H1 (cell line): ENCODE measurements around the gene EIF2A. TPM values are rescaled to one million over a fixed set of nuclear protein-coding genes. Genes with fewer than 3 reads are reported as not detected.

ENCODE experiments used
- CTCF ChIA-PET: fragments of 300-600 bp; sonication (Branson Sonifier 250); formaldehyde crosslinking; loops from one replicate; lab custom pipeline; 2021; ENCODE audit not compliant: partially characterized antibody; lab: Charles Lee
- POLR2A ChIA-PET: fragments of 300-600 bp; sonication (Branson Sonifier 250); formaldehyde crosslinking; loops from one replicate; lab custom pipeline; 2021; ENCODE audit warnings: inconsistent platforms; ENCODE audit not compliant: partially characterized antibody; lab: Charles Lee
- DNase-seq, 2 experiments: peaks; one replicate each; pipeline versions ENCODE4 v3.0.0 to v3.0.0-alpha.2; 2010 to 2022; ENCODE audit warnings: low spot score in 2 of 2, low read depth in 1 of 2, mixed read lengths in 1 of 2
- FAIRE-seq: peaks from 2 replicates; lab custom pipeline; 2011; peaks lifted over from hg19 to GRCh38; lab: Jason Lieb, UNC
- H2AFZ ChIP-seq: 2 replicates; pipeline ENCODE4 v1.8.1; 2012; ENCODE audit warnings: low read length, inconsistent platforms
- H2AK5ac ChIP-seq: 2 replicates; pipeline ENCODE4 v1.6.1; 2013; ENCODE audit warnings: low read depth, low read length
- H2BK120ac ChIP-seq: replicated peaks from 2 replicates; pipeline ENCODE3; 2013; ENCODE audit warnings: low read depth, low read length, inconsistent platforms
- H2BK12ac ChIP-seq: 2 replicates; pipeline ENCODE4 v1.6.1; 2013; ENCODE audit warnings: low read depth, low read length
- H2BK15ac ChIP-seq: 2 replicates; pipeline ENCODE4 v1.6.1; 2013; ENCODE audit warnings: low read length
- H2BK20ac ChIP-seq: 2 replicates; pipeline ENCODE4 v1.6.1; 2013; ENCODE audit warnings: low read length
- H2BK5ac ChIP-seq: 2 replicates; pipeline ENCODE4 v1.6.1; 2013; ENCODE audit warnings: low read depth, low read length
- H3K14ac ChIP-seq: 2 replicates; pipeline ENCODE4 v1.6.1; 2013; ENCODE audit warnings: inconsistent platforms; ENCODE audit not compliant: insufficient read length
- H3K18ac ChIP-seq: 2 replicates; pipeline ENCODE4 v1.6.1; 2013; ENCODE audit warnings: low read length; ENCODE audit errors: extremely low read depth
- H3K23ac ChIP-seq: 2 replicates; pipeline ENCODE4 v1.6.1; 2013; ENCODE audit warnings: inconsistent platforms; ENCODE audit not compliant: insufficient read length
- H3K23me2 ChIP-seq: 2 replicates; pipeline ENCODE4 v1.6.1; 2013; ENCODE audit warnings: low read depth, low read length
- H3K27ac ChIP-seq: 2 replicates; pipeline ENCODE4 v1.6.1; 2011; ENCODE audit warnings: low read depth, low read length, inconsistent platforms
- H3K27me3 ChIP-seq, 4 experiments: replicated peaks in 1 of 4; 1 replicate in 1 of 4; 2 replicates in 3 of 4; pipeline versions ENCODE4 v1.6.1 to v1.8.1; 2011 to 2013; ENCODE audit warnings: low read length in 3 of 4, mild to moderate bottlenecking in 3 of 4, inconsistent platforms in 2 of 4, mixed read lengths in 2 of 4, moderate library complexity in 1 of 4; ENCODE audit not compliant: control insufficient read depth in 3 of 4, insufficient read depth in 3 of 4; ENCODE audit errors: extremely low read depth in 1 of 4
- H3K36me3 ChIP-seq, 4 experiments: 2 replicates each; pipeline versions ENCODE4 v1.6.1 to v1.8.1; 2011 to 2013; ENCODE audit warnings: mild to moderate bottlenecking in 4 of 4, low read length in 3 of 4, moderate library complexity in 2 of 4, control low read depth in 1 of 4, inconsistent platforms in 1 of 4; ENCODE audit not compliant: insufficient read depth in 4 of 4, control insufficient read depth in 2 of 4
- H3K4ac ChIP-seq: replicated peaks from 2 replicates; pipeline ENCODE3; 2013; ENCODE audit warnings: low read length, low read depth, mixed read lengths, inconsistent platforms; ENCODE audit not compliant: insufficient read length
- H3K4me1 ChIP-seq, 4 experiments: replicated peaks in 1 of 4; 1 replicate in 1 of 4; 2 replicates in 3 of 4; pipeline versions ENCODE4 v1.6.1 to v1.8.1; 2011 to 2013; ENCODE audit warnings: low read length in 3 of 4, inconsistent platforms in 2 of 4, mixed read lengths in 1 of 4; ENCODE audit not compliant: insufficient read depth in 4 of 4, control insufficient read depth in 3 of 4
- H3K4me2 ChIP-seq, 2 experiments: 2 replicates each; pipeline versions ENCODE4 v1.6.1 to v1.8.1; 2011 to 2013; ENCODE audit warnings: low read depth in 2 of 2, low read length in 2 of 2, control low read depth in 1 of 2, inconsistent platforms in 1 of 2, mild to moderate bottlenecking in 1 of 2; ENCODE audit not compliant: insufficient read depth in 1 of 2
- H3K4me3 ChIP-seq, 4 experiments: fragments of 200-600, 300-600 bp in 1 of 4; sonication (generic), shearing (Covaris generic), sonication (Bioruptor Twin) in 1 of 4; 2 replicates each; pipeline versions ENCODE4 v1.5.1 to v1.8.1; 2011 to 2016; ENCODE audit warnings: low read length in 4 of 4, low read depth in 3 of 4, control low read depth in 2 of 4, inconsistent platforms in 2 of 4, mild to moderate bottlenecking in 2 of 4, mixed read lengths in 1 of 4, moderate library complexity in 1 of 4; ENCODE audit not compliant: insufficient read depth in 2 of 4; ENCODE audit errors: extremely low read depth in 1 of 4
- H3K56ac ChIP-seq: replicated peaks from 2 replicates; pipeline ENCODE3; 2013; ENCODE audit warnings: low read depth, mild to moderate bottlenecking, mixed read lengths, low read length, inconsistent platforms; ENCODE audit not compliant: insufficient read length
- H3K79me1 ChIP-seq: 2 replicates; pipeline ENCODE4 v1.6.1; 2013; ENCODE audit warnings: low read depth, low read length, control low read depth
- H3K79me2 ChIP-seq, 2 experiments: 2 replicates each; pipeline versions ENCODE4 v1.6.1 to v1.8.1; 2012 to 2013; ENCODE audit warnings: low read length in 2 of 2, mild to moderate bottlenecking in 2 of 2, inconsistent platforms in 1 of 2; ENCODE audit not compliant: insufficient read depth in 2 of 2, control insufficient read depth in 1 of 2
- H3K9ac ChIP-seq, 4 experiments: replicated peaks in 1 of 4; 1 replicate in 1 of 4; 2 replicates in 3 of 4; pipeline versions ENCODE4 v1.6.1 to v1.8.1; 2011 to 2013; ENCODE audit warnings: low read depth in 3 of 4, low read length in 3 of 4, control low read depth in 2 of 4, mild to moderate bottlenecking in 2 of 4, moderate library complexity in 2 of 4, inconsistent platforms in 1 of 4; ENCODE audit errors: extremely low read depth in 1 of 4
- H3K9me3 ChIP-seq, 2 experiments: 2 replicates each; pipeline versions ENCODE4 v1.6.1 to v1.8.1; 2012 to 2013; ENCODE audit warnings: mild to moderate bottlenecking in 2 of 2, moderate library complexity in 2 of 2, control low read depth in 1 of 2, inconsistent platforms in 1 of 2, low read depth in 1 of 2, low read length in 1 of 2, mixed read lengths in 1 of 2; ENCODE audit not compliant: insufficient read depth in 2 of 2
- H4K20me1 ChIP-seq, 2 experiments: replicated peaks in 1 of 2; 2 replicates each; pipeline versions ENCODE3 to v1.8.1; 2011 to 2013; ENCODE audit warnings: inconsistent platforms in 2 of 2, low read length in 2 of 2, mild to moderate bottlenecking in 1 of 2; ENCODE audit not compliant: insufficient read depth in 2 of 2, control insufficient read depth in 1 of 2
- H4K5ac ChIP-seq: 2 replicates; pipeline ENCODE4 v1.6.1; 2013; ENCODE audit warnings: low read length, low read depth, mixed read lengths, inconsistent platforms; ENCODE audit not compliant: insufficient read length
- H4K8ac ChIP-seq: 2 replicates; pipeline ENCODE4 v1.8.0; 2013; ENCODE audit warnings: mild to moderate bottlenecking, moderate library complexity, low read length, inconsistent platforms; ENCODE audit not compliant: insufficient read depth; ENCODE audit errors: extremely low read depth
- H4K91ac ChIP-seq: replicated peaks from 2 replicates; pipeline ENCODE3; 2013; ENCODE audit warnings: low read length, mixed read lengths, inconsistent platforms; ENCODE audit not compliant: insufficient read length
- POU5F1 ChIP-seq: IDR thresholded peaks from 2 replicates; pipeline ENCODE4 v1.6.1; 2011; ENCODE audit warnings: low read depth, mild to moderate bottlenecking, low read length, moderate library complexity
- WGBS, 2 experiments: shearing (Covaris generic) in 1 of 2; methylation state at CpG; one replicate each; pipeline versions ENCODE4 v1.1.6 to v1.1.7; 2013 to 2015; ENCODE audit warnings: low lambda C conversion rate in 2 of 2, mixed read lengths in 2 of 2, inconsistent platforms in 1 of 2, low coverage in 1 of 2, missing lambda C conversion rate in 1 of 2; ENCODE audit not compliant: insufficient replicate concordance in 2 of 2, insufficient coverage in 1 of 2, insufficient read length in 1 of 2; ENCODE audit errors: extremely low coverage in 1 of 2, missing lambda C conversion rate in 1 of 2; 5-methylcytosine and 5-hydroxymethylcytosine counted together
- polyA plus RNA-seq, 7 experiments: library from polyadenylated mRNA; depleted of rRNA in 3 of 7; stranded (reverse) in 5 of 7; unstranded in 2 of 7; fragments of >200 nt in 5 of 7; fragments of 200-250 nt in 2 of 7; gene quantifications; 1 replicate in 5 of 7; 2 replicates in 1 of 7; 4 replicates in 1 of 7; pipeline versions ENCODE4 v1.2.1 to v1.2.3, GENCODE V29; 2011 to 2013; ENCODE audit warnings: missing spikeins in 2 of 7, mixed read lengths in 2 of 7
- total RNA-seq: library from RNA; stranded (reverse); fragmentation: NEBNext Ultra II Directional; extraction: Animal tissue kit (Norgen Biotek cat#: 25700); gene quantifications from 2 replicates; pipeline ENCODE4 v1.2.1, GENCODE V29; 2021

Gene EIF2A
- total and polyA plus RNA-seq, 2 of the 8 experiments (the other 6 are each of a cell fraction or from before 2014, with no cell fraction given), result 59.3 to 91.6 TPM

- Histone ChIP-seq H2BK120ac (no peak overlapping the region), H2BK15ac (no peak overlapping the region), H3K79me2 (peaks cover 20 to 92% of the 10 kb centered on the region in 2 experiments), H3K9ac (no peak overlapping the region), H3K14ac (no peak overlapping the region), H2BK12ac (no peak overlapping the region), H3K4me1 (peaks cover 0 to 7% (median 3%) of the 10 kb centered on the region in 4 experiments; a peak in 4 of 7 replicates), H2AK5ac (no peak overlapping the region), H3K23ac (no peak overlapping the region), H3K4me3 (no peak overlapping the region), H3K79me1 (no peaks in the 10 kb centered on the region; the same call in 1 of the 2 replicates), H3K36me3 (peaks cover 0 to 8% (median 3%) of the 10 kb centered on the region in 4 experiments; a peak in 3 of 8 replicates), H4K91ac (no peak overlapping the region), H3K18ac (no peak overlapping the region), H3K23me2 (no peaks in the 10 kb centered on the region), H3K9me3 (no peaks in the 10 kb centered on the region), H4K5ac (no peak overlapping the region), H3K27me3 (no peaks in the 10 kb centered on the region), H4K8ac (no peak overlapping the region), H3K4me2 (no peak overlapping the region), H3K27ac (no peak overlapping the region), H3K56ac (no peak overlapping the region), H2BK5ac (no peak overlapping the region), H2BK20ac (no peak overlapping the region), H3K4ac (no peak overlapping the region), H4K20me1 (peaks cover 2 to 7% of the 10 kb centered on the region in 2 experiments), H2AFZ (no peak overlapping the region)
- FAIRE-seq (no peak), DNase-seq (no peak)
- WGBS, 2 experiments, result 0% methylated on average over 1 of the region's 1 CpG; no CpG with 5 or more reads in 1 of the 2 experiments
- ChIA-PET CTCF (no interaction called here), POLR2A (no interaction called here)
- TF ChIP-seq POU5F1, result no peak
These were observed 63.4 kb downstream of the EIF2A start for GRCh38 chr3:150609988-150610387.
